Body of pancreas (tissue), 4 donors: Measurements from ENCODE around the gene ZC3H13. TPM values are rescaled to one million over a fixed set of nuclear protein-coding genes. Genes with fewer than 3 reads are reported as not detected.
A peak's percentile ranks its signal among the peaks of the same experiment; 100 is the strongest.

ENCODE experiments used
- ATAC-seq: fragments of 150-250 bp; one replicate; pipeline ENCODE4 v1.9.1; 2016
- DNase-seq, 4 donors: peaks; one replicate each; pipeline ENCODE4 v3.0.0-alpha.2; 2019
- H3K27ac ChIP-seq, 4 donors: fragments of 200-600 bp; sonication (generic); 1 replicate in 3 of 4; 2 replicates in 1 of 4; pipeline versions ENCODE4 v1.5.1 to v1.6.1; 2016 to 2019; ENCODE audit warnings: mild to moderate bottlenecking in 1 of 4, mixed read lengths in 1 of 4, moderate library complexity in 1 of 4
- H3K27me3 ChIP-seq, 2 donors: fragments of 200-600 bp; sonication (generic); one replicate each; pipeline ENCODE4 v1.6.0; 2016; ENCODE audit warnings: mild to moderate bottlenecking in 1 of 2
- H3K36me3 ChIP-seq, 2 donors: fragments of 200-600 bp; sonication (generic); replicated peaks in 1 of 2; 2 replicates each; pipeline ENCODE4 v1.5.1; 2016; ENCODE audit warnings: low read depth in 2 of 2; ENCODE audit not compliant: insufficient read depth in 1 of 2
- H3K4me1 ChIP-seq: fragments of 200-600 bp; sonication (generic); one replicate; pipeline ENCODE4 v1.6.0; 2016
- H3K4me3 ChIP-seq, 2 donors: fragments of 200-600 bp; sonication (generic); 1 replicate in 1 of 2; 2 replicates in 1 of 2; pipeline ENCODE4 v1.5.1; 2016 to 2019
- H3K9me3 ChIP-seq, 3 donors: fragments of 200-600 bp; sonication (generic); 1 replicate in 2 of 3; 2 replicates in 1 of 3; pipeline ENCODE4 v1.5.1; 2016
- POLR2A ChIP-seq, 3 donors: fragments of 450-650 bp; IDR thresholded peaks; one replicate each; pipeline ENCODE4 v1.6.1; 2016; ENCODE audit warnings: antibody characterized with exemption in 3 of 3, mild to moderate bottlenecking in 2 of 3
- WGBS, 2 donors: methylation state at CpG; one replicate each; pipeline ENCODE4 v1.1.5; 2017; 5-methylcytosine and 5-hydroxymethylcytosine counted together
- intact Hi-C: fragments of 100-400 bp; cut with DNase I; formaldehyde crosslinking; loops from one replicate; pipeline ENCODE4 v1.15.1; 2023
- total RNA-seq, 2 donors: library from RNA; depleted of rRNA; stranded (reverse); fragments of >200 nt; gene quantifications; one replicate each; pipeline ENCODE4 v1.1.0, GENCODE V29; 2016
- TF ChIP-seq, protein P1 (sequence below), 7 experiments: fragments of 450-650 bp in 4 of 7; fragments of 200-600 bp in 3 of 7; sonication (generic) in 3 of 7; IDR thresholded peaks; one replicate each; pipeline ENCODE4 v1.5.1; 2016 to 2019; ENCODE audit warnings: antibody characterized with exemption in 7 of 7

Gene ZC3H13
- total RNA-seq, 2 donors from 2014 or later = 12.7 to 31.0 TPM

DNA sequence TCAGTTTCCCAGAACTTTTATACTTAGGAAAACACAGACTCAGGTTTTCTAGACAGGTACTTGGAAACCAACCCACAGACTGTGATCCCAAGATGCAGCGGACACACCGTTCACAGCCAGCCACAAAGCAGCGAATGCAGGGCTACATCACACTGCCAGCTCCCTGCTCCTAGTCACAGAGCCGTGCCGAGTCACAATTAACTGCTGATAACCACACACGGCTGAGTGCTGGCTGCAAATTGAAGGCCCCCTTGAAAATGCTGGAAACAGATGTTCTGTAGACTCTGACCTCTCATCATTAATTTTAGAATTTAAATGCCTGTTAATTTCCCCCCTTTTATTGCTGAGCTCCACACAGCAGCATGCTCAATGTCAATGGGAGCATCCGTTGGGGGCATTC, 122.4 kb downstream of the ZC3H13 start:
- ATAC-seq = no peak
- H3K36me3 ChIP-seq = no peaks in the 10 kb centered on the region

DNA sequence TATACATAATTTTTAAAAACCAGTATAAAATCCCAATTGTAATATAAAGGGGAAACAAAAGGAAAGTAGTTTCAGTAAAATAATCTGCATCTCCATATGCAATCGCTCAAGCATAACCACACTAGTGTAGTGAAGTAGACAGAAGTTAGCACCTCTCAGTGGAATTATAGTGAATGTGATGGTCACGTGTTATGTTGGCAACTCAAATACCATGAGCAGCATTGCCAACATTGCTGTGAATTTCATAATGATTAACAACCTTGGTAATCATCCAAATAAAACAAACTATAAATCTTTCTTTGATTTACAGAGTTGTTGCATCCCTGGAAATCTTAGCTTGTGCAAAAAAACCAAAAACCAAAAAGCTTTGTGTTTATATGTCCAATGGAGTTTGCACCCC, 123.7 kb downstream of the ZC3H13 start:
- Histone ChIP-seq H3K27me3 (no peaks in the 10 kb centered on the region), H3K9me3 (no peaks in the 10 kb centered on the region), H3K27ac (peak overlapping the region in 1 of 4 donors; percentile 17), H3K4me3 (no peak overlapping the region), H3K4me1 (peaks cover 9% of the 10 kb centered on the region), H3K36me3 (no peaks in the 10 kb centered on the region)
- DNase-seq (peak in 3 of 4 donors; percentile 40 to 67 (median 49)), ATAC-seq (peak; percentile 83)
- intact Hi-C loops = no loop called here
- TF ChIP-seq POLR2A (IDR thresholded peaks at IDR 0.05) = no peak
- TF ChIP-seq, protein P1, sequence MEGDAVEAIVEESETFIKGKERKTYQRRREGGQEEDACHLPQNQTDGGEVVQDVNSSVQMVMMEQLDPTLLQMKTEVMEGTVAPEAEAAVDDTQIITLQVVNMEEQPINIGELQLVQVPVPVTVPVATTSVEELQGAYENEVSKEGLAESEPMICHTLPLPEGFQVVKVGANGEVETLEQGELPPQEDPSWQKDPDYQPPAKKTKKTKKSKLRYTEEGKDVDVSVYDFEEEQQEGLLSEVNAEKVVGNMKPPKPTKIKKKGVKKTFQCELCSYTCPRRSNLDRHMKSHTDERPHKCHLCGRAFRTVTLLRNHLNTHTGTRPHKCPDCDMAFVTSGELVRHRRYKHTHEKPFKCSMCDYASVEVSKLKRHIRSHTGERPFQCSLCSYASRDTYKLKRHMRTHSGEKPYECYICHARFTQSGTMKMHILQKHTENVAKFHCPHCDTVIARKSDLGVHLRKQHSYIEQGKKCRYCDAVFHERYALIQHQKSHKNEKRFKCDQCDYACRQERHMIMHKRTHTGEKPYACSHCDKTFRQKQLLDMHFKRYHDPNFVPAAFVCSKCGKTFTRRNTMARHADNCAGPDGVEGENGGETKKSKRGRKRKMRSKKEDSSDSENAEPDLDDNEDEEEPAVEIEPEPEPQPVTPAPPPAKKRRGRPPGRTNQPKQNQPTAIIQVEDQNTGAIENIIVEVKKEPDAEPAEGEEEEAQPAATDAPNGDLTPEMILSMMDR (IDR thresholded peaks at IDR 0.05) = peak in 1 of 7 experiments; percentile 22
- 7 to 13% methylated on average over 2 of the region's 2 CpGs for WGBS, 2 donors

More for the DNA sequence above, 122.4 kb downstream of the ZC3H13 start:
- TF ChIP-seq, protein P1 (IDR thresholded peaks at IDR 0.05) = no peak
- no peak for TF ChIP-seq POLR2A (IDR thresholded peaks at IDR 0.05)
- Histone ChIP-seq H3K27me3 (no peaks in the 10 kb centered on the region), H3K9me3 (no peaks in the 10 kb centered on the region), H3K4me3 (no peak overlapping the region), H3K4me1 (peaks cover 9% of the 10 kb centered on the region), H3K27ac (no peak overlapping the region)
- 73 to 74% methylated on average over 4 to 7 of the region's 7 CpGs for WGBS, 2 donors
- DNase-seq = no peak
- intact Hi-C loops = no loop called here

DNA sequence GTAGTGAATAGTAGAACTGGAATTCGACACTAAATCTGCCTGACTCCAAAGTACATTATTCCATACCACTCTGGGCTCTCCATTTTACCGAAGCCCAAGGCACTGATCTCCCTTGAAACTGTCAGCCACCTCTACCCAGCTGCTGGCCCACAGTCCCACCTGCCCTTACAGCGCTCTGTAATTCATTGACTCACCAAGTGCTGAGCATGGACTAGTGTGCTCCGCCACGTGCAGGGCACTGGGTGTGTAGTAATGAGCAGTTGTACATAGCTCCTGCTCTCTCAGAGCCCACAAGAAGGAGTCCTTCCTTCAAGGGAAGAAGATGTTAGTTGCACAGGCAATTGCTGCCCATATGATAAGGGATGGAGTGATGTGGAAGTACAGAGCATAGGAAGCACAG, 124.4 kb downstream of the ZC3H13 start:
- DNase-seq (no peak), ATAC-seq (no peak)
- H3K4me3 ChIP-seq = no peak overlapping the region
- WGBS, 2 donors = 83 to 94% methylated on average over 3 to 5 of the region's 5 CpGs
- H3K27me3 ChIP-seq = no peaks in the 10 kb centered on the region
- no peak for TF ChIP-seq POLR2A (IDR thresholded peaks at IDR 0.05)
- TF ChIP-seq, protein P1 (IDR thresholded peaks at IDR 0.05) = no peak
- intact Hi-C loops = no loop called here
- no peaks in the 10 kb centered on the region for H3K36me3 ChIP-seq
- H3K4me1 ChIP-seq = peaks cover 9% of the 10 kb centered on the region
- H3K27ac ChIP-seq = no peak overlapping the region
- H3K9me3 ChIP-seq = no peaks in the 10 kb centered on the region

DNA sequence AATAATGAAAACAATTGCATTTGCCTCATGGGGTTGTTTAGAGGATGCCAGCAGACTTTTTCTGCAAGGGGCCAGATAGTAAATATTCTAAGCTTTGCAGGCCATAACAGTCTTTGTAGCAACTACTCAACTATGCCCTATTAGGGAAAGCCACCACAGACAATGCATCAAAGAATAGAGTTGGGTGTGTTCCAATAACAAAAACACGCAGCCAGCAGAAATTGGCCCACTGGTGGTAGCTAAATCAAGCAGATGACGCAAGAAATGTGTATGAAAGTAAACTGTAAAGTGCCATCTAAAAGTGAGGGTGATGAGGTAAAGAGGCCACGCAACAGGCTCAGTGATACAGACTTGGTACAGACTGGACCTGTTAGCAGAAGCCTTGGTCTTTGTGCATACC, 125.8 kb downstream of the ZC3H13 start:
- Histone ChIP-seq H3K36me3 (no peaks in the 10 kb centered on the region), H3K27me3 (no peaks in the 10 kb centered on the region), H3K27ac (no peak overlapping the region), H3K9me3 (no peaks in the 10 kb centered on the region), H3K4me1 (peaks cover 5% of the 10 kb centered on the region), H3K4me3 (no peak overlapping the region)
- ATAC-seq (no peak), DNase-seq (no peak)
- intact Hi-C loops = no loop called here
- TF ChIP-seq POLR2A (IDR thresholded peaks at IDR 0.05) = no peak
- TF ChIP-seq, protein P1 (IDR thresholded peaks at IDR 0.05) = no peak
- 71 to 88% methylated on average over 3 of the region's 3 CpGs for WGBS, 2 donors

DNA sequence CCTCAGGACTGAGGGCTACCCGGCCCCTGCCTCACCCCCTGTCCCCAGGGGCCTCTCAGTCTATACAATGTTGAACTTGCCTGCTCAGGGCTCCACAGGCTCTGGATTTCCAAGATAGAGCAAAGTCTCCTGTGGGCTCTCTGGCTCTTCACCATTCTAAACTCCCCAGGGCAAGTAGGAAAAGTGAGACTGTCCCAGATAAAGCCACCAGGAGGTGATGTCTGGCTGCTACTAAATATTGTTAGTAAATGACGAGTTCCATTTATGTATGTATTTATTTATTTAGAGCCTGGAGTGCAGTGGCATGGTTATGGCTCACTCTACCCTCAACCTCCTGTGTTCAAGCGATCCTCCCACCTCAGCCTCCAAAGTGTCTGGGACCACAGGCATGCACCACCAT, 127.4 kb downstream of the ZC3H13 start:
- ATAC-seq (no peak), DNase-seq (no peak)
- H3K4me3 ChIP-seq = no peak overlapping the region
- H3K9me3 ChIP-seq = no peaks in the 10 kb centered on the region
- peaks cover 5% of the 10 kb centered on the region for H3K4me1 ChIP-seq
- no peak for TF ChIP-seq POLR2A (IDR thresholded peaks at IDR 0.05)
- TF ChIP-seq, protein P1 (IDR thresholded peaks at IDR 0.05) = no peak
- no peak overlapping the region for H3K27ac ChIP-seq
- 64 to 84% methylated on average over 3 of the region's 3 CpGs for WGBS, 2 donors
- no peaks in the 10 kb centered on the region for H3K27me3 ChIP-seq
- intact Hi-C loops = no loop called here
- H3K36me3 ChIP-seq = no peaks in the 10 kb centered on the region
